SH-SY5Y (cell line): ENCODE data around the gene PDE9A.

Experiments used
- GATA2 ChIP-seq: IDR thresholded peaks from 2 replicates; pipeline ENCODE4 v1.6.1; 2011; ENCODE audit warnings: mild to moderate bottlenecking, low read depth, low read length
- GATA3 ChIP-seq: IDR thresholded peaks from 2 replicates; pipeline ENCODE4 v1.6.1; 2011; ENCODE audit warnings: low read depth, mild to moderate bottlenecking, low read length, moderate library complexity

- TF ChIP-seq GATA2 (no peak), GATA3 (no peak)
Observed at GRCh38 chr21:42635848-42636519, 17.4 kb upstream of the PDE9A start.
